ENCODE results near the gene DOCK9. TPM values are rescaled to one million over a fixed set of nuclear protein-coding genes. Genes with fewer than 3 reads are reported as not detected.

Gene DOCK9
- total and polyA plus RNA-seq, 7 donors = 13.8 to 39.5 (median 19.9) TPM

- TF ChIP-seq CTCF (IDR thresholded peaks at IDR 0.05) = no peak
- no peak for DNase-seq
- intact Hi-C loops (cut with DNase I) = loop anchor here in 1 of 2 donors (10.0 kb wide), 1 partner anchor 1534 kb away; no protein-coding TSS in a partner anchor
- Histone ChIP-seq H3K9me3 (no peaks in the 10 kb centered on the region), H3K4me1 (no peaks in the 10 kb centered on the region), H3K36me3 (ENCODE audit: insufficient read depth in 1 of 2, low read depth in 1 of 2) (no peaks in the 10 kb centered on the region), H3K27ac (no peak overlapping the region), H3K4me3 (no peak overlapping the region), H3K27me3 (ENCODE audit: insufficient read depth in 3 of 3, low read length in 2 of 3) (no peaks in the 10 kb centered on the region)
- ATAC-seq = no peak
- WGBS, 3 donors = 90 to 92% (median 91%) methylated on average over 3 of the region's 3 CpGs
These were observed 40.7 kb upstream of the DOCK9 start for GRCh38 chr13:99018418-99019180.

- Histone ChIP-seq H3K4me3 (no peak overlapping the region), H3K9me3 (no peaks in the 10 kb centered on the region), H3K36me3 (ENCODE audit: insufficient read depth in 1 of 2, low read depth in 1 of 2) (no peaks in the 10 kb centered on the region), H3K27ac (no peak overlapping the region), H3K27me3 (ENCODE audit: insufficient read depth in 3 of 3, low read length in 2 of 3) (no peaks in the 10 kb centered on the region), H3K4me1 (no peaks in the 10 kb centered on the region)
- ATAC-seq (no peak), DNase-seq (no peak)
- intact Hi-C loops (cut with DNase I) = loop anchor here in 1 of 2 donors (10.0 kb wide), 1 partner anchor 1531 kb away; no protein-coding TSS in a partner anchor
- TF ChIP-seq CTCF (IDR thresholded peaks at IDR 0.05) = no peak
- WGBS, 3 donors = 41 to 59% (median 43%) methylated on average over 15 of the region's 15 CpGs
These were observed 38.0 kb upstream of the DOCK9 start for GRCh38 chr13:99015606-99016490.

- H3K4me3 ChIP-seq = no peak overlapping the region
- TF ChIP-seq CTCF (IDR thresholded peaks at IDR 0.05) = no peak
- H3K36me3 ChIP-seq (ENCODE audit: insufficient read depth in 1 of 2, low read depth in 1 of 2) = no peaks in the 10 kb centered on the region
- no peak overlapping the region for H3K27ac ChIP-seq
- DNase-seq (no peak), ATAC-seq (no peak)
- no peaks in the 10 kb centered on the region for H3K27me3 ChIP-seq (ENCODE audit: insufficient read depth in 3 of 3, low read length in 2 of 3)
- H3K9me3 ChIP-seq = no peaks in the 10 kb centered on the region
- H3K4me1 ChIP-seq = no peaks in the 10 kb centered on the region
- 65 to 76% (median 65%) methylated on average over 4 of the region's 4 CpGs for WGBS, 3 donors
- intact Hi-C loops (cut with DNase I) = loop anchor here in 1 of 2 donors (10.0 kb wide), 1 partner anchor 1530 kb away; no protein-coding TSS in a partner anchor
These were observed 36.7 kb upstream of the DOCK9 start for GRCh38 chr13:99014522-99014921.

GRCh38 chr13:99013951-99014350 is 36.1 kb upstream of the DOCK9 start:
- intact Hi-C loops (cut with DNase I) = loop anchor here in 1 of 2 donors (10.0 kb wide), 1 partner anchor 1529 kb away; no protein-coding TSS in a partner anchor
- Histone ChIP-seq H3K27ac (no peak overlapping the region), H3K36me3 (ENCODE audit: insufficient read depth in 1 of 2, low read depth in 1 of 2) (no peaks in the 10 kb centered on the region), H3K9me3 (no peaks in the 10 kb centered on the region), H3K4me3 (no peak overlapping the region), H3K4me1 (no peaks in the 10 kb centered on the region), H3K27me3 (ENCODE audit: insufficient read depth in 3 of 3, low read length in 2 of 3) (no peaks in the 10 kb centered on the region)
- TF ChIP-seq CTCF (IDR thresholded peaks at IDR 0.05) = no peak
- DNase-seq (no peak), ATAC-seq (no peak)
- 90 to 92% (median 91%) methylated on average over 6 of the region's 6 CpGs for WGBS, 3 donors
